GOT3 (cell line): ENCODE results near the gene UIMC1.
"Not testable (repeated sequence)": the region's sequence is repeated elsewhere in the genome, so short reads cannot be mapped to it uniquely, and the experiment has no call there.

Experiments used
- DNase-seq: peaks from one replicate; lab custom pipeline; 2025; ENCODE audit warnings: mixed read lengths; lab: John Stamatoyannopoulos, UW

Gene UIMC1

DNA sequence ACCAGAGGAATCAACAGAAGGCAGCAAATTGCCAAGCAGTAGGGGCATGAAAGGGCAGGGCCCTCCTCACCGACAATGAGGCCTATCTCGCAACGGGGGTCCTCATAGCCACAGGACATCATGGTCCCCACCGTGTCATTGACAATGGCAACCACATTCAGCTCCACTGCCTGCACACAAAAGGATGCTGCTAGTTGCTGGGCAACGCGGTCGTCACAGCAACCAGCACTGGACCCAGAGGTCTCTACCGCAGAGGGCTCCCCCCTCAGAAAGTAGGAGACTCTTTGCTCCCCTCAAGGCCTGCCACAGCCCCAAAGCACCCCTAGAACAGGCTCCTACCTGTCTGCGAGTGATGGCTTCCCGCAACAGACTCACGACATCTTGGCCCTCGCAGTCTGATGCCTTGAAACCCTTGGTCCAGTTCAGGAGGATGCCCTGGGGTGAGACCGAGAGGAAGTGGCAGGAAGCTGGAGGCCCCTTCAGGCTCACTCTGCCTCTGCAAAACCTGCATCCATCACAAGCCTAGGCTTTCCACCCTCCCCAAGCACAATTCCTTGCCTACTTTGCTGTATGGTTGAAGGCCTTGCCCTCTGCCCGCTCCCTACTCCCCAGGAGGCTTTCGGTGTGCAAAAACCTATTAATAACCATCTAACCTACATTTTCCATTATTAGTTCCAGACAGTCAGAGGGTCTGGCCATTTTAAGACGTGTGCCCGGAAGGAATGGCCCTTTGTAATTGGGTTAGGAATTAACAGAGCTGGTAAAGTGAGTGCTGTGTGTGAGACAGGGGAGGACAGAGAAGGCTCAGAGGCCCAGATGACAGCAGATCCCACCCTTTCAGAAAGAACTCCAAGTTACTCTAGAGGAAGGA, 122.6 kb downstream of the UIMC1 start:
- DNase-seq: no peak

DNA sequence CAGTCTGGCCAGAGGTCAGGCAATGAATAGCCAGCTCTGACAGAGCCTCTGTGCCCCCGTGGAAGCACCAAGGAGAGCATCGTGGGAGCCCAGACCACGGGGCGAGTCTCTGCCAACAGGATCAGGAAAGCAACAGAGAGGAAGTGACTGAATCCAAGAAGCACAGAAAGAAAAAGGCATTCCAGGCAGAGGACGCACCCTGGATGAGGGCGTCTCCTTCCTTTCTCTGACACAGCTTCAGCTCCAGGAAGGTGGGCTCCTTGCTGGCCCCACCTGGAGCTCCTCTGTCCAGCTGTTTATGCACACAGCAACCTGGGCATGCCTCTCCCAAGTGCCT, 124.0 kb downstream of the UIMC1 start:
- no peak for DNase-seq

DNA sequence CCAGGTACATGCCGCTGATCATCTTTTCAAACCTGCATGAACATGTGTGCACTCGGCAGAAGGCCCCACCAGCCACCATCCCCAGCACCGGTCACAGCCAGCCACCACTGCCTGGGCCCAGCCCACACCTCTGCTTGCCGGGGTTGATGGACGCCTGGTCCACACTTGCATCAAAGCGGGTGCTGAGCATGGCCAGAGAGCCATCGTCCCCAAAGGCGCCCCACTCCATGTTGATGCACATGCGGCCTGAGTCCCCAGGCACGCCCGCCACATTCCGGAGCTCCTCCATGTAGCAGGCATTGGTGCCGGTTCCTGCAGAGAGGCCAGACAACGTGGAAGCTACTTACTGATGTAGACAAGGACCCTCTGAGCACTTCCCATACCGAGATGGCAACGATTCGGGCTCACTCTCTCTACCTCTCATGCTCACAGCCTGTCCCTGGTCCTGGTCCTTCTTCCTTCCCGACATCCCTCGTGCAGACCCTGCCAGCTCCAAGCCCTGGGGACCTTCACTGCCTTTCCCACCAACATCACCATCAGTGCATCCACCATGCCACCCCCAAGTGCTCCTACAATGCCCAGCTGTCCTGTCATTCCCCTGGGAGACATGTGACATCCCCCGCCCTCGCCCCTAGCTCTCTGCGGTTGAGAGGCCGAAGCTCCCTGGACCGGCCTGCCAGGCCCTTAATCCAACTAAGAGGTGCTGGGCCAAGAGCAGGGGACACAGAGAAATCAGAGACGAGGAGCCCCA, 124.6 kb downstream of the UIMC1 start:
- no peak for DNase-seq

DNA sequence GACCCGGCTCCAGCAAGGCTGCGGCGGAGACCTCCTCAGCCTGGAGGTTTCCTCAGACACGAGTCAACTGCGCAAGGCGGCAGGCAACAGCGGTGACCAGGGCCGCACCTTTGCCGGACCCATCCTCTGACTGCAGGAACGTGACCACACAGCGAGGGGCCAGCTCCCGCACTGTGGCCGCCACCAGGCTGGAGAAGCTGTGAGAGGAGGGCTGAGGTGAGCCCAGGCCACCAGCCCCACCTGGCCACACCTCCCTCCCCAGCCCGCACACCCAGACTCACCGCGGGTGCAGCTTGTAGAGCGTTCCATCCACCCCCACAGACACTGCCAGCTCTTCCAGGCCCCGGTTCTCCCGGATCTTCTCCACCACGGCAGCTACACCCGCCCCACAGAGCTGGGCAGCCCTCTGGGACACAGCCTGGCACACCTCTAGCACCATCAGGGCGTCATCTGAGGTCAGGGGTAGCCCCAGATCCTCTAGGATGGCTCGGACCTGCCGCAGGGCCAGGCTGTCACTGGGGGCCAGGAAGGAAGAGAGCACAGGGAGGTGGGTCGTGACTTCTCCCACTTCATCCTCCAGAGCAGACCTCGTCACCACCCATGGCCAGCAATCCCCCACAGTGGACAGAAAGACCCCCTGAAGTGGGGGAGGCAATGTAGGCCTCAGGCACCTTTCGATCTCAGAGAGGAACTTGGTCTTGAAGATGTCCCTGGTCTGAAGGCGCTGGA, 125.4 kb downstream of the UIMC1 start:
- no peak for DNase-seq

DNA sequence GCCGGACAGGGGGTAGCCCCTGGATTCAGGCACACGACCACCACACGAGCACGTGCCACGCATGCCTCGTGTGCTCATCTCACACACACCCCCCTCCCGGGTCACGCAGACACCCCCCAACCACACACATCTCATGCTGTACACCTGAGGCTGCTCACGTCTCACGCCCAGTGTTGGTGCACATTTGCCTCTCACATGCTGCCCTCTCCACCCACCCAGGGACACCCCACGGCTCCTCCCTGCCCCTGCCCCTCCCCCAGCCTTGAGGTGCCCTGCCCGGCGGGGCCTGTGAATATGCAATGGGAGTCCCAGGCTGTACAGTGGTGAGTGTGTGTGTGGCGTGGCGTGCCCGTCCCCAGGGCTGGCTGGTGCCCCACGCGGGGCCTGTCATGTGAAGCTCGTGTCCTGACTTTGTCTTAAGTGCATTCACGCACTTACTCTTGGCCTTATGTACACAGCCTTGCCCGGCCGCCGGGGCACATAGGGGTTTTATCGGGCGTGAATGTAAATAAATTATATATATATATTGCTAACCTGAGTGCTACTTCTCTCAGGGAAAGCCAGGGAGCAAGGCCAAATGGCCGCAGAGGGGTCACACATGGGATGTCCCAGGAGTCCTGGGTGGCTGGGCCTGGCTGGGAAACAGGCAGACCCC, 126.1 kb downstream of the UIMC1 start:
- no peak for DNase-seq

DNA sequence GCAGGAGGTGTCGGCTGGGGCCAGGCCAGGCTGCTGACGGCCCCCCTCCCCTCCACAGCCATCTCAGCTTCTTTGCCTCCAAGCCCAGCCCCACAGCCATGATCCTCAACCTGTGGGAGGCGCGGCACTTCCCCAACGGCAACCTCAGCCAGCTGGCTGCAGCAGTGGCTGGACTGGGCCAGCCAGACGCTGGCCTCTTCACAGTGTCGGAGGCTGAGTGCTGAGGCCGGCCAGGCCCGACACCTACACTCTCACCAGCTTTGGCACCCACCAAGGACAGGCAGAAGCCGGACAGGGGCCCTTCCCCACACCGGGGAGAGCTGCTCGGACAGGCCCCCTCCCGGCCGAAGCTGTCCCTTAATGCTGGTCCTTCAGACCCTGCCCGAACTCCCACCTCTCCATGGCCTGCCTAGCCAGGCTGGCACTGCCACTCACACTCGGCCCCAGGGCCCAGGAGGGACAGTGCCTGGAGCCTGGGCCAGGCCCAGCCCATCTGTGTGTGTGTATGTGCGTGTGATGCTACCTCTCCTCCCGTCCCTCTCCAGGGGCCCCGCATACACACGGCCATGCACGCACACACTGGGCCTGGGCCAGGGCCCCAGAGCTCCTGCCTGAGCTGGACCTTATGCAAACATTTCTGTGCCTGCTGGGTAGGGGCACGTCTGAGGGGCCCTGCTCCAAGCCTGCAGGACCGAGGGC, 126.8 kb downstream of the UIMC1 start:
- no peak for DNase-seq

DNA sequence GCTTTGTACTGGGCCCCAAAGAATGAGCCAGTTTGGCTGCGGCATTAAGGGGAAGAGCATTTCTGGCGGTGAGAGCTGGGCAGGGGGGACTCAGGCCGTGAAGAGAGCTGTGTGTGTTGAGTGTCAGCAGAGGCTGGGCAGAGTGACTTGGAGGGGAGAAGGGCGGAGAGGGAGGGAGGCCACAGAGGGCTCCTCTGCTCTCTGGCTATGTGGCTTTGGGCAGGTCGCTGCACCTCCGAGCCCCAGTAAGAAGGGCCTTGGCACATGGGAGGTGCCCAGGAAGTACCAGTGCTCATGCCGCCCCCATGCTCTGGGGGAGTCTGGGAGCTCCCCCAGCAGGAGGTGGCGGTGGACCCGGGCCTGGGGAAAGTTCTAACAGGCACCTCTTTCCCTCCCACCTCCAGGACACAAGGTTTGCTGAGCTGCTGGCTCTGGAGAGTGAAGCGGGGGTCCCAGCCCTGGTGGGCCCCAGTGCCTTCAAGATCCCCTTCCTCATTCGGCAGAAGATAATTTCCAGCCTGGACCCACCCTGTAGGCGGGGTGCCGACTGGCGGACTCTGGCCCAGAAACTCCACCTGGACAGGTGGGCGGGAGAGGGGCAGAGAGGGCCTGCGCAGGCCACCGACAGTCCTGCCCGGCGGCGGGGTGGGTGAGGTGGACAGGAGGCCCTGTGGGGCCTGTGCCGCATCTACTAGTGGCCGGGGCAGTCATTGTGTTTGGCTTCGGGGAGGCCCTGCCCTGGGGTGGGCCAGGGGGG, 127.5 kb downstream of the UIMC1 start:
- DNase-seq: no peak

DNA sequence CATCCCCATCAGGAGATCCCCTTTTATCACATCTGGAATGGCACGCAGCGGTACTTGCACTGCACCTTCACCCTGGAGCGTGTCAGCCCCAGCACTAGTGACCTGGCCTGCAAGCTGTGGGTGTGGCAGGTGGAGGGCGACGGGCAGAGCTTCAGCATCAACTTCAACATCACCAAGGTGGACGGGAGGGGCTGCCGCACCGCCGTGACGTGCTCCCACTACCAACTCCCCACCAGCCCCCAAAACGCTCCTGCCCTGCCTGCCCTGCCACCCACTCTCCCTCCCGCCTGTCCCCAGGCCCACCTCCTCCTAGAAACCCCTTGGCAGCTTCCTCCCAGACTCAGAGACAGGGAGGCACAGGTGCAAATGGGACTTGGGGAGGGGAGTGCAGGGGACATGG, 128.1 kb downstream of the UIMC1 start:
- no peak for DNase-seq

DNA sequence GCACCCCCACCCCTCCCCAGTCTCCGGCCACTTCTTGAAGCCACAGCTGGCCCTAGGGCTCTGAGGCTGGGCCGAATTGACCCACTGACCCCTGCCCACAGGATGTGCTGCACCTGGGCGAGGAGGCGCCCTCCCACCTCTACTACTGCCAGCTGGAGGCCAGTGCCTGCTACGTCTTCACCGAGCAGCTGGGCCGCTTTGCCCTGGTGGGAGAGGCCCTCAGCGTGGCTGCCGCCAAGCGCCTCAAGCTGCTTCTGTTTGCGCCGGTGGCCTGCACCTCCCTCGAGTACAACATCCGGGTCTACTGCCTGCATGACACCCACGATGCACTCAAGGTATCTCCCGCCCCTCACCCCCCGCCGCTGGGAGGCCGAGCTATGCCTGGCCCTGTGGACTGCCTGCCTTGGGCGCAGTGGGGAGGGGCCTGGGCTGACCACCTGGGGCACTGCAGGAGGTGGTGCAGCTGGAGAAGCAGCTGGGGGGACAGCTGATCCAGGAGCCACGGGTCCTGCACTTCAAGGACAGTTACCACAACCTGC, 128.7 kb downstream of the UIMC1 start:
- no peak for DNase-seq

DNA sequence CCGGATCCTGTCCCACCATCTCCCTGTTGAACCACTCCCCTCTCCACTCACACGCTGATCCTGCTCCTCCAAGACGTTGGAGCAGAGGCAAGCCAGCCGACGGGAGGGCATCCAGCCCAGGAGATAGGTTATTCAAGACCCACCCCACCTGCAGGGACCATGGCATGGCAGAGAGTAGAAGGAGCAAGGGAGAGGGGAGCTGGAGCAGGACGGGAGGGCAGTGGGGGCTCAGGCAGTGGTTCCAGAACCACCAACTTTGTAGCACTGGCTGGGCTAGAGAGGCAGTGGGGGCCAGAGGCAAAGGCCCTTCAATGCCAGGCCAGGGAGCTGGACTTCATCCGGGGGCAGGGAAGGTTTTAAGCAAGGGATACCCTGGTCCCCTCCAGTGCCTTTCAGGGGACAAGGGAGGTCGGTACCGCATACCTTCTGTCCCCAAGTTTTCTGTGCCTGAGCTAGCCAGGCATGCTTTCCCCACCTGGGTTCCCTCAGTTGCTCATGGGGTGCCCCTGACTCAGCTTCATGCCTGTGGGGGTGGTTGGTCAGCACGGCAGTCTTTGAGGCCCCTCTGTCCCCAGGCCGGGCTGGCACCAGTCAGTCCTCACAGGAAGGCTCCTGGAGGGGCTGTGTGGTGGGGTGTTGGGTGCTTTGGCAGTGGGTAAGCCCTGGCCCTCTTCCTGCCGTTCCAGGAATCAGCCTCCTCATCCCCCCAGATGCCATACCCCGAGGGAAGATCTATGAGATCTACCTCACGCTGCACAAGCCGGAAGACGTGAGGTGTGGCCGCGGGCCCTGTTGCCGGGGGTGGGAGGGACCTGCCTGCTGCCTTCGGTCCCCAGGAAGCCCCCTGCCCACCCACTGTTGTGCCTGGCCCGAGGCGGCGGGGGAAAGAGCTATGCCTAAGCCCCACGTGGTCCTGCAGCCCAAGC, 129.8 kb downstream of the UIMC1 start:
- DNase-seq: no peak

DNA sequence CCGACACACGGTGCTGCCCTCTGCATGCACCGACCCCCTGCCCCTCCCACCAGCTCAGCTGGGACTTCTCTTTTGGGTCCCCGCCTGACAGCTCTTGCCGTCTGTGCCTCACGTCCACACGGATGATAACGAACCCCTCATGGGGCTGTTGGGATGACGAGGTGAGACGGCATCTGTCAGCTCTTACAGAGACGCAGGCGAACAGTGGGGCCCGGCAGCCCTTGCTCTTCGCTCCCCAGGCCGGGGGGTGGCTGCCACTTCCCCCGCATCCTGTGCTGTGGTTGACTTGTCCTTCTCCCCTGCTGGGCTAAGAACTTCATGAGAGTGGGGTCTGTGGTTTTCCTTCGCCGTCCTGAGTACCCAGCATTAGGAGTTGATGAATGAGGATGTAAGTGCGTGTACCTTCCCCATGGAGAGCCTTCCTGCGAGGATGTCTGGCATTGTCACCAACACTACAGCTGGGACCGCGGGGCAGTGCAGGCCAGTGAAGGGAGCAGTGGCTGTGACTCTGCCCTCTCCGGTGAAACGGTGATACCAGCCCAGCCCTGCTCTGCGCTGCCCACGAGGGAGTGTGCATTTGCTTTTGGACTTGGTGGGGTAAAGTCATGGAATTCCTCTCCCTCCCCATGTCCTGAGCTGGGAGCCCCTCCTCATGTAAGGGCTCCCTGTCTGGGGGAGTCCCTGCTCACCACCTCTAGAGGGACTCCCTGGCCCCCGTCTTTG, 130.6 kb downstream of the UIMC1 start:
- DNase-seq: no peak

DNA sequence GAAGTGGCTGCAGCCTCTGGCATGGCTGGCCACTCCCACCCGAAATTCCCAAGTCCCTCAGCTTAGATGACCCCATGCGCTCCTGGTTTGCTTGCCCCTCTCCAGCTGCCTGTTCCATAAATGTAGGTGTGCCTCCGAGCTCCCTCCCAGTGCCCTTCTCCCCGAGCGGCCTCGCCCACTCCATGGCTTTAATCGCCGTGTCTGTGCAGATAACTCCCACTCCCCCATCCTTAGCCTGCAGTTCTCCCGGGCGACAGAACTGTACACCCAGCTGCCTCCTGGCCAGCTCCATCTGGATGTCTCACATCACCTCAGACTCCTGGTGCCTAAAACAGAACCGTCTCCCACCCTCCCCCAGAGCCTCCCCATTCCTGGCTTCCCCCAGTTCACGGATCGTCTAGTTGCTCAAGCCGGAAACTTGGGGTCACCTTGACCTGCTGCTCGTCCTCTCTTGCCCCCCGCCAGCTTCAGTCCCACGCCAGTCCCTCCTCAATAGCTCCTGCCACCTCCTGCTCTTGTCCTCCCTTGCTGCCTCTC, 131.5 kb downstream of the UIMC1 start:
- no peak for DNase-seq

DNA sequence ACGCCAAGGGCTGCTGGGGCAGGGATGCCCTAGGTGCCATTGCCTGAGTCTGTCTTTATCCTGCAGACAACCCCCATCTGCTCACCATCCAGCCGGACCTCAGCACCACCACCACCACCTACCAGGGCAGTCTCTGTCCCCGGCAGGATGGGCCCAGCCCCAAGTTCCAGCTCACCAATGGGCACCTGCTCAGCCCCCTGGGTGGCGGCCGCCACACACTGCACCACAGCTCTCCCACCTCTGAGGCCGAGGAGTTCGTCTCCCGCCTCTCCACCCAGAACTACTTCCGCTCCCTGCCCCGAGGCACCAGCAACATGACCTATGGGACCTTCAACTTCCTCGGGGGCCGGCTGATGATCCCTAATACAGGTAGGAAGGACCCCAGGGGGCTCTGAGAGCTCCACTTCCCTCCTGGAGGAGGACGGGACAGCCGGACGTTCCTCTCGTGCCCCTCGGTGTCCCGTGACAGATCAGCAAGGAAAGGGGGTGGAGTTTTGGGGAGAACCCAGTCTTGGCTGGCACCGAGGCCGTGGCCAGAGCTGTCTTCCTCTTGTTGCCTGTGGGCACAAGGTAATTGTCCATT, 132.3 kb downstream of the UIMC1 start:
- no peak for DNase-seq

DNA sequence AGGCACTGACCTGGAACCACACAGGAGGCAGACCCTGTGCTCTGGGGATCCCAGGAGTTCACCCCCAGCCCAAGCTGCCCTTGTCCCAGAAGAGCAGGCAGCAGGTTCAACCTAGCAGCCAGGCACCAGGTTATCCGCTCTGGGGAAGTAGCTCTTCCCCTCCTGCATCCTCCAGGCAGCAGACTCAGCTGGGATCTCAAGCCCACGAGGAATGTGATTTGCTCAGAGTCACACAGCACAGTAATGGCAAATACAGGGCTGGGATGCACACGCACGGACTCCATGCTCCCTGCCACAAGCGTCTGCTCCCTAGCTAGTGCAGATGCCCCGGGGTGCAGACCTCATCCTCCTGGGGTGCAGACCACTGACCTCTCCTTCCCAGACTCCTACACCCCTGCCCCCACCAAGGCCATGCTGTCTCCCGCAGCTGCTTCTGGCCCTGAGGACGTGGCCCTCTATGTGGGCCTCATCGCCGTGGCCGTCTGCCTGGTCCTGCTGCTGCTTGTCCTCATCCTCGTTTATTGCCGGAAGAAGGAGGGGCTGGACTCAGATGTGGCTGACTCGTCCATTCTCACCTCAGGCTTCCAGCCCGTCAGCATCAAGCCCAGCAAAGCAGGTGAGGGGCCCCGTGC, 132.9 kb downstream of the UIMC1 start:
- no peak for DNase-seq

DNA sequence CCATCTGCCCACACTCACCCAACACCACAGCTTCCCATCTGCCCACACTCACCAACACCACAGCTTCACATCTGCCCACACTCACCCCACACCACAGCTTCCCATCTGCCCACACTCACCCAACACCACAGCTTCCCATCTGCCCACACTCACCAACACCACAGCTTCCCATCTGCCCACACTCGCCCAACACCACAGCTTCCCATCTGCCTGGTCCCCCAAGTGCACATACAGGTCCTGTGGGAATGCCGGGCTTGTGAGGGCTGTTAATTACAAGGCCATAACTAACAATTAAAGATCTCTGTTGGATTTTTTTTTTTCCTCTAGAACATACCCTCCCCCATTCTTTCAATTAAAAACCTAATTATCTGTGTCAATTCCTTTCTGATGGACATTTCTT, 133.6 kb downstream of the UIMC1 start:
- not testable (repeated sequence) for DNase-seq

DNA sequence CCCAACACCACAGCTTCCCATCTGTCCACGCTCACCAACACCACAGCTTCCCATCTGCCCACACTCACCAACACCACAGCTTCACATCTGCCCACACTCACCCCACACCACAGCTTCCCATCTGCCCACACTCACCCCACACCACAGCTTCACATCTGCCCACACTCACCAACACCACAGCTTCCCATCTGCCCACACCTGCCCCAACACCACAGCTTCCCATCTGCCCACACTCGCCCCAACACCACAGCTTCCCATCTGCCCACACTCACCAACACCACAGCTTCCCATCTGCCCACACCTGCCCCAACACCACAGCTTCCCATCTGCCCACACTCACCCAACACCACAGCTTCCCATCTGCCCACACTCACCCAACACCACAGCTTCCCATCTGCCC, 134.0 kb downstream of the UIMC1 start:
- not testable (repeated sequence) for DNase-seq

DNA sequence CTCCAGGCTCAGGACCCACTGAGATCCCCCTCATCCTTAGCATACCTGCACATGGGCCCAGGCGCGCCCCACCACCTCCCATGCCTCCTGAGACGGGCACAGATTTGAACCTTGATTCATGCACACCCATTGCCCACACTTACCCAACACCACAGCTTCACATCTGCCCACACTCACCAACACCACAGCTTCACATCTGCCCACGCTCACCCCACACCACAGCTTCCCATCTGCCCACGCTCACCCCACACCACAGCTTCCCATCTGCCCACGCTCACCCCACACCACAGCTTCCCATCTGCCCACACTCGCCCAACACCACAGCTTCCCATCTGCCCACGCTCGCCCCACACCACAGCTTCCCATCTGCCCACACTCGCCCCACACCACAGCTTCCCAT, 135.9 kb downstream of the UIMC1 start:
- not testable (repeated sequence) for DNase-seq
